ENCODE data around the gene PARD3B.

The PARD3B gene

DNA sequence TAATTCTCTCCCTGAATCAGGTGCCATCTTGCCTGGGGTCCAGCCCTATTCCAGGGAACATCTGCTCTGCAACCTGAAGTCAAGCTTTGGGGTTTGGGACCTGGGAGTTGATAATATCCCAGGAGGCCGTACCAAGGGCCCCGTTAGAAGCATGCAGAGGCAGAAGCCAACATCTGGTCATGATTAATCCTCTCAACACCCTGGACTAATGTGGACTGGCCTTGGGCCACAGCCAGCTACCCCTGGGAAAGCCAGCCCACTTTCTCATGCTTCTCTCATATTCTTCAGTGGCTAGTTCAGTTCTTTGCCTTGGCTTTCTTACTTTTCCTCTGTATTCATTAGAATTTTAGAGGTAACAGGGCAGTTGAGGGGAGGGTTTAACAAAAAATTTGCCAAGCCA, 621.5 kb downstream of the PARD3B start:
- H3K4me3 ChIP-seq (ENCODE audit: low read length) = no peak overlapping the region
- DNase-seq (ENCODE audit: low read depth) = no peak
- no peak for TF ChIP-seq CTCF (conservative IDR thresholded peaks at IDR 0.05; ENCODE audit: low read depth, low read length)

DNA sequence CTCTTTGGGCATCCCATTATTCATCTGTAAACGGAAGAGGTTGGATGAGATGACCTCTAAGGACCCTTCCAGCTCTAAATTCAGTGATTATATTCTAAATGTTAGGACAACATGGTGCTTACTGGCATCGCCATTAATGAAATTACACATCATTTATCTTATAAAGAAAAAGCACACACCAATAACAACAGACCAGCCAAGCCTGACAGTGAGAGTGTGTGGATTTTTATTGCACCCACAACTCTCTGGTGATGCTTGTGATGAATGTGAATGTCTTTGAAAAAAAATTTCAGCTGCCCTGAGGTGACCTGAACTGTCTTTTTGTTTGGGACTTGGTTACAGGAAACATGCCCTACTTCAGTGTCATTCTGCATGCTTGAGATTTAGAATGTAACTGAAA, 623.7 kb downstream of the PARD3B start:
- DNase-seq (ENCODE audit: low read depth) = no peak
- no peak for TF ChIP-seq CTCF (conservative IDR thresholded peaks at IDR 0.05; ENCODE audit: low read depth, low read length)
- H3K4me3 ChIP-seq (ENCODE audit: low read length) = no peak overlapping the region

DNA sequence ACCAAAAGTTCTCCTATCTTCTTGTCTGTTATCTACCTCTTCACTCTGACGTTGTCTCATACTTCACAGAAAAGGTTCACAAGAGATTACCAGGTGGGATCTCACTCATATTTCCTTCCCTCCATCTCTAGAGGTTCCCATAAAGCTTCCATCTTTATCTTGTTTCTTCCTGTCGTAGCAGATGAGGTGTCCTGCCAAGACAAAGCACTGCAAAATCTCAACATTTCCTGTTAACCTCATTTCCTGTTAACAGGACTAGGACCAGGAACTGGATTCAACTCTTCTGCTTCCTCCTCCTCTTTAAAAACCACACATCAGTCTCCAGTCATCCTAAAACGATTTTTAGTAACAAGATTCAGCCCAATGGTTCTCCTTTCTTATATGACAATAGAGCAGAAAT, 624.2 kb downstream of the PARD3B start:
- H3K4me3 ChIP-seq (ENCODE audit: low read length) = no peak overlapping the region
- no peak for DNase-seq (ENCODE audit: low read depth)
- no peak for TF ChIP-seq CTCF (conservative IDR thresholded peaks at IDR 0.05; ENCODE audit: low read depth, low read length)

DNA sequence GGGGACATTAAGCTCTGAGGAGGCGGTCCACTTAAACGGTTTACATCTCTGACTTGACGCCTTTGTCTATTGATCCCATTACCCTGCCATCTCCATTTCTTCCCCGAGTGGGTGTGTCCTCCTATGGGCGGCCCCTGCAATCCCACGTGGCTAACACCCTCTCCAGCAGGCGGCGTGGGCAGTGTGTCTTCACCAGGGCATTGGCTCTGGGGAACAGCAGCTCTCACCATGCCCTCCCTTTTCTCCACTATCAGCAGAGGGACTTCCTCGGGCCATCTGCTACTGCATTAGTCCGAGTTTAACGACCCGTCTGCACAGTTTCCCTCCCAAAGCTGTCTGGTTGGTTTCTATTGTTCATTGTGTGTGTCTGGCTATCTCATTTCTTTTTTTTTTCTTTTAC, 625.1 kb downstream of the PARD3B start:
- DNase-seq (ENCODE audit: low read depth) = no peak
- TF ChIP-seq CTCF (conservative IDR thresholded peaks at IDR 0.05; ENCODE audit: low read depth, low read length) = no peak
- H3K4me3 ChIP-seq (ENCODE audit: low read length) = no peak overlapping the region

DNA sequence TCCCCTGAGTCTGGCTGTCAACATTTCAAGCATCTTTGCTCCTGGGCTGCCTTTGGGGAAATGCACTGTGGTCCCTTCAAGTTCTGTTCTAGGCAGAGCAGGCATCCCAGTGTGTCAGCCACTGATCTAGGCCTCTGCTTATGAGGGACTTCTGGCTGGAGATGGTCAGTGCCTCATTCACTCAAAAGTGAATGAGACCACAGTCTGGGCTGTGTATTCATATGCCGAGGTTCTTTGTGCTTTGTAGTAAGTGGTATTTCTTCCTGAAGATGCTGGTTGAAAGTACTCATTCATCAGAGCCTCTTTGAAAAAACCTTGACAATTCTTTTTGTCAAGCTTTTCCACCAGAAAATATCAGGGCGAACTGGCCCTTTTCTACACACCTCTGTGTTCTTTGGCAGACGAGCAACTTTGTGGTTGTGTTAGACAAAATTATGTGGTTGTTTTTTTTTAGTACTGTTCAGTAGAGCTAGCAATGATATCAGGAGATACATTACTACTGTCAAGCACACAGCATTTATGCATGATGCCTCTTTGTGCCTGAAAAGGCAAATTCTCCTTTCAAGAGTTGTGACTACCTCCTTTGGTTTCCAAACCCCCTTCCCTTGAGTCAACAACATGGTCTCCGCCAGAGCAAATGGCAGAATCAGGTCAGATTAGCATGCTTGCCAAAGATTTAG, 626.1 kb downstream of the PARD3B start:
- no peak overlapping the region for H3K4me3 ChIP-seq (ENCODE audit: low read length)
- no peak for DNase-seq (ENCODE audit: low read depth)
- no peak for TF ChIP-seq CTCF (conservative IDR thresholded peaks at IDR 0.05; ENCODE audit: low read depth, low read length)

- no peak for DNase-seq (ENCODE audit: low read depth)
- H3K4me3 ChIP-seq (ENCODE audit: low read length) = no peak overlapping the region
- no peak for TF ChIP-seq CTCF (conservative IDR thresholded peaks at IDR 0.05; ENCODE audit: low read depth, low read length)
These were observed 630.6 kb downstream of the PARD3B start for GRCh38 chr2:205175831-205176230.

- no peak for DNase-seq (ENCODE audit: low read depth)
- no peak overlapping the region for H3K4me3 ChIP-seq (ENCODE audit: low read length)
- TF ChIP-seq CTCF (conservative IDR thresholded peaks at IDR 0.05; ENCODE audit: low read depth, low read length) = no peak
These were observed 631.3 kb downstream of the PARD3B start for GRCh38 chr2:205176546-205176945.

Measured in retinal pigment epithelial cell (primary cell).